ENCODE results near the gene NIFK. TPM values are rescaled to one million over a fixed set of nuclear protein-coding genes. Genes with fewer than 3 reads are reported as not detected.

Gene NIFK
- polyA plus RNA-seq (ENCODE audit: insufficient read length), result 67.5 TPM
- long read RNA-seq, donor 1, transcript NIFK-205 (4 exons, 1,096 nt), result minor isoform, 12 of 62 reads
- long read RNA-seq, donor 1, transcript NIFK-201 (7 exons, 1,734 nt), result major isoform, 21 of 62 reads
- long read RNA-seq, donor 1, partial matches to known transcripts, result 26 of 62 reads
- long read RNA-seq, donor 1, other reads (novel, unspliced or antisense), result 0 of 62 reads
- long read RNA-seq, donor 2, transcript NIFK-201 (7 exons, 1,734 nt), result major isoform, 21 of 121 reads
- long read RNA-seq, donor 2, transcript NIFK-205 (4 exons, 1,096 nt), result minor isoform, 11 of 121 reads
- long read RNA-seq, donor 2, partial matches to known transcripts, result 87 of 121 reads
- long read RNA-seq, donor 2, other reads (novel, unspliced or antisense), result 0 of 121 reads
- long read RNA-seq, donor 3, transcript NIFK-201 (7 exons, 1,734 nt), result major isoform, 22 of 29 reads
- long read RNA-seq, donor 3, transcript NIFK-205 (4 exons, 1,096 nt), result minor isoform, 7 of 29 reads
- long read RNA-seq, donor 3, partial matches to known transcripts, result 0 of 29 reads
- long read RNA-seq, donor 3, other reads (novel, unspliced or antisense), result 0 of 29 reads
- long read RNA-seq, donor 4, partial matches to known transcripts, result 0 of 3 reads
- long read RNA-seq, donor 4, other reads (novel, unspliced or antisense), result 0 of 3 reads
- long read RNA-seq, donor 5, transcript NIFK-201 (7 exons, 1,734 nt), result major isoform, 54 of 63 reads
- long read RNA-seq, donor 5, partial matches to known transcripts, result 0 of 63 reads
- long read RNA-seq, donor 5, other reads (novel, unspliced or antisense), result 5 of 63 reads
- long read RNA-seq, donor 6, transcript NIFK-201 (7 exons, 1,734 nt), result major isoform, 25 of 46 reads
- long read RNA-seq, donor 6, transcript NIFK-205 (4 exons, 1,096 nt), result minor isoform, 17 of 46 reads
- long read RNA-seq, donor 6, partial matches to known transcripts, result 0 of 46 reads
- long read RNA-seq, donor 6, other reads (novel, unspliced or antisense), result 0 of 46 reads
- long read RNA-seq, donor 7, transcript NIFK-206 (4 exons, 663 nt), result minor isoform, 6 of 53 reads
- long read RNA-seq, donor 7, transcript NIFK-201 (7 exons, 1,734 nt), result major isoform, 25 of 53 reads
- long read RNA-seq, donor 7, transcript NIFK-205 (4 exons, 1,096 nt), result minor isoform, 12 of 53 reads
- long read RNA-seq, donor 7, partial matches to known transcripts, result 10 of 53 reads
- long read RNA-seq, donor 7, other reads (novel, unspliced or antisense), result 0 of 53 reads
- long read RNA-seq, donor 8, transcript NIFK-201 (7 exons, 1,734 nt), result major isoform, 12 of 16 reads
- long read RNA-seq, donor 8, partial matches to known transcripts, result 0 of 16 reads
- long read RNA-seq, donor 8, other reads (novel, unspliced or antisense), result 0 of 16 reads

- peak; percentile 97 for DNase-seq
Measured at GRCh38 chr2:121736462-121737336, at the start of gene NIFK. Gene NIFK, minus strand, starts transcription at chr2:121736875. Its CDS starts 25 bp downstream, at chr2:121736850.

- no peak for DNase-seq
Measured at GRCh38 chr2:121783180-121783579, 46.5 kb upstream of the NIFK start.

GRCh38 chr2:121778741-121779487 lies 42.2 kb upstream of the NIFK start:
- no peak for DNase-seq

GRCh38 chr2:121777699-121778058 lies 41.0 kb upstream of the NIFK start:
- no peak for DNase-seq

- DNase-seq, result no peak
Measured at GRCh38 chr2:121776885-121777698, 40.4 kb upstream of the NIFK start.

GRCh38 chr2:121776361-121776760 lies 39.7 kb upstream of the NIFK start:
- no peak for DNase-seq

GRCh38 chr2:121774235-121774634 lies 37.6 kb upstream of the NIFK start:
- no peak for DNase-seq

GRCh38 chr2:121771976-121772742 lies 35.5 kb upstream of the NIFK start:
- DNase-seq, result peak; percentile 52

GRCh38 chr2:121768143-121768755 lies 31.6 kb upstream of the NIFK start:
- no peak for DNase-seq

GRCh38 chr2:121766624-121767023 lies 29.9 kb upstream of the NIFK start:
- no peak for DNase-seq

- no peak for DNase-seq
Measured at GRCh38 chr2:121764681-121765228, 28.1 kb upstream of the NIFK start.

GRCh38 chr2:121755237-121756111 lies 18.8 kb upstream of the NIFK start, which contains the start of gene TSN:
Gene TSN, plus strand, starts transcription at chr2:121755651. Its CDS starts 129 bp downstream, at chr2:121755780.
- peak; percentile 98 for DNase-seq

- no peak for DNase-seq
Measured at GRCh38 chr2:121754851-121755236, 18.2 kb upstream of the NIFK start.

- no peak for DNase-seq
Measured at GRCh38 chr2:121748202-121748601, 11.5 kb upstream of the NIFK start.

- no peak for DNase-seq
Measured at GRCh38 chr2:121746071-121746578, 9.4 kb upstream of the NIFK start.

- DNase-seq, result no peak
Measured at GRCh38 chr2:121741450-121741849, 4.8 kb upstream of the NIFK start.
